Suppressor macrophage (primary cell): Measurements from ENCODE around the gene FLT4.

Experiments
- DNase-seq, 4 experiments: peaks; one replicate each; pipeline ENCODE4 v3.0.0-alpha.2; 2020 to 2022

FLT4 gene

DNA sequence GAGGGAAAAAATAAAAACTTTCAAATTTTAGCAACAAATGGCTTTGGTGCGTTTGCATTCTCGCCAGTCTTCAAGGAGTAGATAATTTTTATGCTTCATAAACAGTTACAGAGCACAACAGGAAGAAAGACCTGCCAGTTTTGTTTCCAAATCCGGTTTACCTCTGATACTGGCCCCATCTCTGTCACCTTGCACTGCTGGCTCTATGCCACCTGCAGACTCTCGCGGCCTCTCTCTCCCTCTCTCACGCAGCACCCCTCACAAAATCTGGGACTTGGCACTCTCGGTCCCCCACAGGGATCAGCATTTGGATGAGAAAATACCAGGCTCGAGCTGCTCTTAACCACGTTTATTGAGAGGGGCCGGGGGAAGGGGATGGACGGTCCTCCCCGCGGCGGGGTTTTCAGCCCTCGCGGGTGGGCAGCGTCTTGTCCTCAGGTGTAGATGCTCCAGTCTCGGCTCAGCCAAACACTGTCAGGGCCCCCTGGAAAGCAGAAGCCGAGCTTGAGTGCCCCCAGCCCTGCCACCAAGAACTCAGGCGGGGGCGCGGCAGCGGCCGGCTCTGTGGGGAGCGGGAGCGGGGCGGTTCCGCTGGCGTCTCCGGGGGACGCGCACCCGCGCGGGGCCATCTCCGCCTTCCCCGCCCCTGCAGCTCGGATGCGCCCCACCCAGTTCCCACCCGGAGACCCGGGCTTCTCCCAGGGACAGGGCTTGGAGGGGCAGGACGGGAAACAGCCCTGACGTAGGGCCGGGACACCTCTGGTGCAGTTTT is 59.4 kb downstream of the FLT4 start:
- no peak for DNase-seq

DNA sequence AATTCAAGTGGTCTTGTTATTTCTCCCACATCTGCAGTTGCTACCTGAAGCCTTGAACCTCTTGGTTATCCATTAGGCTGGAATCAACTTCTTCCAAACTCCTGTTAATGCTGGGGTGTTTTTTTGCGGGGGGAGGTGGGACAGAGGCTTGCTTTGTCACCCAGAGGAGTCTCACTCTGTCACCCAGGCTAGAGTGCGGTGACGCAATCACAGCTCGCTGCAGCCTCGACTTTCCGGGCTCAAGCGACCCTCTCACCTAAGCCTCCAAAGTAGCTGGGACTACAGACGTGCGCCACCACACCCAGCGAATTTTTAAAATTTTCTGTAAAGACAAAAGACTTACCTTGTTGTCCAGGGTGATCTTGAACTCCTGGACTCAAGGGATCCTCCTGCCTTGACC is 62.5 kb downstream of the FLT4 start:
- no peak for DNase-seq

DNA sequence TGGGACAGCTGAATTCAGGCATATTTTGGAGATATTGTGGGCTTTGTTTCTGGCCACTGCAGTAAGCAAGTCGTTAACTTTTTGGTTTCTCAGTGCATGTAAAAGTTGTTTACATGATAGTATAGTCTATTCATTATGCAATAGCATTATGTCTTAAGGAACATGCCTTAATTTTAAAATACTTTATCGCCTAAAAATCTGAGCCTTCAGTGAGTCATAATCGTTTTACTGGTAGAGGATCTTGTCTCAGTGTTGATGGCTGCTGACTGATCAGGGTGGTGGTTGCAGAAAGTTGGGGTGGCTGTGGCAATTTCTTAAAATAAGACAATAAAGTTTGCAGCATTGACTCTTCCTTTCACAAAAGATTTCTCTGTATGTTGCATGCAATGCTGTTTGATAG is 63.2 kb downstream of the FLT4 start:
- no peak for DNase-seq

DNA sequence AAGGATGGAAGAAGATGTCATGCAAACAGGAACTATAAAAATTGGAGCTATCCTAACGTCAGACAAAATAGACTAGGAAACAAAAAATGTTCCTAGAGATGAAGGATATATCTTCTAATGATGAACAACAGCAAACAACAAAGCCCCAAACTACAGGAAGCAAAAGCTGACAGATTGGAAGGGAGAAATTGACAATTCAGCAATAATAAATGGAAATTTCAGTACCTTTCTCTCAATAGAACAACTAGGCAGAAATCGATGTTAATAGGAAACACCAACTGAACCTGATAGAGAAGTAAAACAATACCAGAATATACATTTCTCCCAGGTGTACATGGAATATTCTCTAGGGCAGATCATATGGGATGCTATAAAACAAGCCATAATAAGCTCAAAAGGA is 65.7 kb downstream of the FLT4 start:
- no peak for DNase-seq

DNA sequence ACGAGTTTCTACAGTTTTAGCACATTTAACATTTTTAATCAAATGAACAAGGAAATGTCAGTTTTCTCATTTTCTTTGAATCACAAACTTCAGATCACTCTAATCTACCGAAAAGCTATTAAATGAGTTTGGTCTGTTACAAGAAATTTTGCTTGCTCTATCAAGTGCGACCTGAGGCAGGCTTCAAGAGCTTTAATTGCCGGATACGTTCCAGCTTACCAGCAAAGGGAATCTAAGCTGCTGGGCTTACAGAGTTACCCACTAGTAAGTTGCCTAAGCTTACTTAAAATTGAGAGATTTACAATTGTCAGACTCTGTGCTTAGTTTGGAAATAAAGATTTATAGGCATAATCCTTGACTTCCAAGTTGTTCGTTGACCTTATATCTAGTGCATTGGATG is 68.7 kb downstream of the FLT4 start:
- no peak for DNase-seq

DNA sequence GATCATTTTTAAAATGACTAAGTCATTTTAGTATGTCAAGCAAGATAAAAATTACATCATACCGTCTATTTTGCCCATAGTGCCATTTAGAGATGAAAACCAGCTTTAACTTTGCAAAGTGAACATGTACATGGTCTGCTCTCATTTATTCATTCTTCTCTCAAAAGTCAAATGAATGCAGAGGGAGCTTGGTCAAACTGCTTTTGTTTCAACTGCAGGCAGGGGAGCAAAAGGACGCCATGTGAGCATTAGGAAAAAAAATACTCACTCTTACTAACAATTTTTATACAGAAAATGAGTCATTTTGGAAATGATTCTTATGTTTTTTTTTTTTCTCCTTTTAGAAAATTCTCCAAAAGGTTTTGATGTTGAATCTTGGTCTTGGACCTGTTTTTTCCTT is 73.8 kb downstream of the FLT4 start:
- DNase-seq, result no peak

DNA sequence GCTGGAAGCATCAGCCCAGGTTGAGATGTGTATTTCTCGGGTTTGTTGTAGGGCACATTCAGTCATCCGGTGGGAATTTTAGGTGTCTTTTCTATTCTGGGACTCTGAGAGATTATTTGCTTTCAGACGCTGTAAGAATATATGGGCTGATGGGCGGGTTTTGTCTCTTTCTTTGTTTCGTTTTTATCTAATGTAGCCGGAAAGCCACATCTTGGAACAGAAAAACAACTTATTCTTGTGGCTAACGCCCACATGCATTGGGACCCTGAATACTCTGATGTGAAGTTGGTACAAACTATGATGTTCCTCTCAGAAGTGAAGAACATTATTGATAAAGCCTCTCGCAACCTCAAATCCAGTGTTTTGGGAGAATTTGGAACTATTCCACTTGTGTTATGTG is 80.5 kb downstream of the FLT4 start:
- no peak for DNase-seq

DNA sequence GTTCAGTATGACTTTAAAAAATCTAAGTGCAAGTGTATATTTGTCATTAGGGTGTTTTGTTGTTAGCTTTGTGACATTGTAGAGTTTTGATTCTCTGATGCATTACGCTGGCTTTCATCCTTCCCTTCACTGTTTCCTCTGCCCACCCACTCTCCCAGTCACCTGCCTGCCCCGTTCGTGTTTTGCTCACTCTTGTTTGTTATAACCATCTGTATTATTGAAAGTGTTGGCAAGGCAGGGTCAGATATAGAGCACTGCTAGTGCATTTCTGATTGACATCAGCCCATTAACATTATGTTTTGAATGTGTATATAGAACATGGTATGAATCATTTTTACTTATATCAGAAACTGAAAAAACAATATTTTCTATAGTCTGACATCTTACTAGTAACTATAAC is 85.4 kb downstream of the FLT4 start:
- DNase-seq, result no peak

DNA sequence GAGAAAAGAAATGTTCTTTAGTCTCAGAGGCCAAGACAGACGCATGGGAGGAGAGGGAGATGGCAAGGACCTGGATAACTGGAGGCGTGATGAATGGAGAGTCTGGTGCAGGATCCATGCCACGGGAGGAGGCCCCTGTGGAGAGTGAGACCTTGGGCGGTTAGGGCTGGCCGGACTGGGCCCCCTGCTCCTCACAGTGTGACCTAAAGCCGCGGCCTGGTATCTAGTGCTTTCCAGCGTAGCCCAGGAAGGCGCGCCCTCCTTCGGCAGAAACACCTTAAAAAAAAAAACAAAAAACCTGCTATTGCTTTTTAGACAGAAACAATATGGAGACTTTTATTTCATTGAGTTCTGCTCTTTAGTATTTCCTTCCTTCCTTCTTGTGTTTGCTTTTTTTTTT is 91.2 kb downstream of the FLT4 start:
- DNase-seq, result no peak

DNA sequence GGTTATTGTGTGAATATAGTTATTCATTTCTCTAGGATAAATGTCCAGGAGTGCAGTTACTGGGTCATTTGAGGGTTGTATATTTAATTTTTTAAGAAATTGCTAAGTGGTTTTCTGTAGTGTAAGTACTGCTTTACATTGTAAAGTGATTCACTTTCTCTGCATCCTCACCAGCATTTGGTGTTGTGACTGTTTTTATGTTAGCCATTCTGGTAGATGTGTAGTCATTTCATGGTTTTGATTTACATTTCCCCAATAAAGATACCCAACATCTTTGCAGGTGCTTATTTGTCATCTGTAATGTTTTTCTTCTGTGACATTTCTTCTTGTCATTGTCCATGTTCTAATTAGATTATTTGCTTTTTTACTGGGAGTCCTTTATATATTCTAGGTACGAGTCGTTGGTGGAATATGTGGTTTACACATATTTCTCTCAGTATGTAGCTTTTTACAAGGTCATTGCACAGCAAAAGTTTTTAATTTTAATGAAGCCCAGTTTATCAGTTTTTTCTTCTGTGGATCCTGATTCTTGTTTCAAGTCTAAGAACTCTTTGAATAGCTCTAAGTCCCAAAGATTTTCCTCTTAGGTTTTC is 92.1 kb downstream of the FLT4 start:
- DNase-seq, result no peak

DNA sequence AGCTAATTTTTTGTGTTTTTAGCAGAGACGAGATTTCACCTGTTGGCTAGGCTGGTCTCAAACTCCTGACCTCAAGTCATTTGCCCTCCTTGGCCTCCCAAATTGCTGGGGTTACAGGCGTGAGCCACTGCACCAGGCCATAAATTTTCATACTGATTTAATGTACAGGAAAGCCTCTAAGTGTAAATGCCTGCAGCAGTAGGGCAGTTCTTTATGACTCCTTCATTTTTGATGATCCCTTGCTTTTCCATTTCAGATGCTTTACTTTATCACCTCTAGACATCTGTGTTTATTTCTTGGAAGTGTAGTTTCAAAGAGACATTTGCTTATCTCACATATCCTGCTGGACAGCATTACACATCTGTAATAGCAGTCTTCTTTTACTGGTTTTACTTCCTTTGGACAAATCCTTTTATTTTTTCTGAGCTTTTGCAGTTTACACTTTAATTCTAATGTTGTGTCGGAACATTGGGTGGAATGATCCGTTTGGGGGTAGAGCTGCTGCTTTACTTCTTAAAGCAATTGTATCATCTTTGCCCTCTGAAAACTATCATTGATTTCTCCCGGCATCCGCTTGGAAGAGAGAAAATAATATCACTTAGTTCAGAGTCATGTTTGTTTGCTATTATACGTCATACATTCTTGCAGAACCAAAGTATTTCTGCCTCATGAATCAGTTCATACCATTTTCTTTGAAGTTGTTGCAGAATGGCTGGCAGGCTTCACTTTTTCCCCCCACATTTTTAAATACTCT is 94.1 kb downstream of the FLT4 start:
- DNase-seq, result no peak

DNA sequence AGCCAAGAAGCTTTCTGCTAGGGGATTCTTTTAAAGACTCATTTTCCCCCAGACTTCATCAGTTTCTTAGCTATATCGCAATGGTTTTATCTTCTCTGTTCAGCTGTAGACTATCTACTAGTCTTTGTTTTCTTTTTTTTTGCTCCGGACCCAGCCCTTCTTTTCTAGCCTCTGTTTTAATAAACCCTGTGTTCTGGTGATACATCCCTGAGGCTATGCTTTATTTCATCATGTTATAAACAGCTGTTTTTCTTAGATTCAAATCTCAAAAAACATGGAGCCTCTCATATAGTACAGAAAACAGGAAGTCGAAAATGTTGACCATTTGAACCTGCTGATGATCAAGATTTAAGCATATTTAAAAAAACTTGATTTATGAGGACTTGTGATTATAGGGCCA is 95.9 kb downstream of the FLT4 start:
- no peak for DNase-seq
